Activated T-helper 17 cell treated with anti-CD3 and anti-CD28 coated beads, Interleukin-2, amount 50 U/mL, for 72 hours (primary cell): ENCODE results near the gene RDH13. TPM values are rescaled to one million over a fixed set of nuclear protein-coding genes. Genes with fewer than 3 reads are reported as not detected.
A peak's percentile ranks its signal among the peaks of the same experiment; 100 is the strongest.
"Not testable (repeated sequence)": the region's sequence is repeated elsewhere in the genome, so short reads cannot be mapped to it uniquely, and the experiment has no call there.

Experiments used
- ATAC-seq: fragments of 150-1000 bp; cut with Tn5 transposase; replicated peaks from 2 replicates; pipeline ENCODE4 v1.10.0; 2021; ENCODE audit warnings: mild to moderate bottlenecking, moderate library complexity
- H3K27ac Mint-ChIP-seq: one replicate; pipeline ENCODE4 v1.8.0; 2022; ENCODE audit warnings: mixed read lengths
- H3K27me3 Mint-ChIP-seq: one replicate; pipeline ENCODE4 v1.8.0; 2022; ENCODE audit warnings: mixed read lengths
- H3K36me3 Mint-ChIP-seq: one replicate; pipeline ENCODE4 v1.8.0; 2022; ENCODE audit warnings: low read depth, mild to moderate bottlenecking, mixed read lengths
- H3K4me1 Mint-ChIP-seq: one replicate; pipeline ENCODE4 v1.8.0; 2022; ENCODE audit warnings: mixed read lengths
- H3K4me3 Mint-ChIP-seq: one replicate; pipeline ENCODE4 v1.8.0; 2022; ENCODE audit warnings: mild to moderate bottlenecking, mixed read lengths
- H3K9me3 Mint-ChIP-seq: one replicate; pipeline ENCODE4 v1.8.0; 2022; ENCODE audit warnings: mixed read lengths
- total RNA-seq, 2 donors: library from RNA; stranded (reverse); gene quantifications; one replicate each; pipeline ENCODE4 v1.2.3, GENCODE V29; 2022

Gene RDH13
- total RNA-seq, 2 donors from 2014 or later, result 20.4 to 25.0 TPM

GRCh38 chr19:55050749-55051532, 12.0 kb downstream of the RDH13 start:
- no peaks in the 10 kb centered on the region for H3K9me3 Mint-ChIP-seq
- ATAC-seq, result no peak
- H3K4me1 Mint-ChIP-seq, result no peaks in the 10 kb centered on the region
- peaks cover 78% of the 10 kb centered on the region for H3K36me3 Mint-ChIP-seq
- no peaks in the 10 kb centered on the region for H3K27me3 Mint-ChIP-seq
- H3K27ac Mint-ChIP-seq, result no peak overlapping the region
- H3K4me3 Mint-ChIP-seq, result no peak overlapping the region

GRCh38 chr19:55048446-55048845, 14.5 kb downstream of the RDH13 start:
- H3K27ac Mint-ChIP-seq, result no peak overlapping the region
- ATAC-seq, result no peak
- no peaks in the 10 kb centered on the region for H3K27me3 Mint-ChIP-seq
- no peaks in the 10 kb centered on the region for H3K9me3 Mint-ChIP-seq
- H3K36me3 Mint-ChIP-seq, result peaks cover 76% of the 10 kb centered on the region
- H3K4me1 Mint-ChIP-seq, result no peaks in the 10 kb centered on the region
- H3K4me3 Mint-ChIP-seq, result no peak overlapping the region

- H3K36me3 Mint-ChIP-seq, result peaks cover 76% of the 10 kb centered on the region
- no peak for ATAC-seq
- H3K4me1 Mint-ChIP-seq, result no peaks in the 10 kb centered on the region
- no peaks in the 10 kb centered on the region for H3K27me3 Mint-ChIP-seq
- H3K27ac Mint-ChIP-seq, result no peak overlapping the region
- H3K9me3 Mint-ChIP-seq, result no peaks in the 10 kb centered on the region
- H3K4me3 Mint-ChIP-seq, result no peak overlapping the region
Observed at GRCh38 chr19:55047951-55048350, 15.0 kb downstream of the RDH13 start.

GRCh38 chr19:55046975-55047622, 15.8 kb downstream of the RDH13 start:
- H3K36me3 Mint-ChIP-seq, result peaks cover 78% of the 10 kb centered on the region
- ATAC-seq, result no peak

GRCh38 chr19:55044771-55045716, 17.9 kb downstream of the RDH13 start:
- Mint-ChIP-seq H3K4me1 (peaks cover 18% of the 10 kb centered on the region), H3K4me3 (no peak overlapping the region), H3K9me3 (no peaks in the 10 kb centered on the region), H3K27me3 (no peaks in the 10 kb centered on the region), H3K27ac (no peak overlapping the region), H3K36me3 (peaks cover 65% of the 10 kb centered on the region)
- no peak for ATAC-seq

More at GRCh38 chr19:55046975-55047622, 15.8 kb downstream of the RDH13 start:
- no peak overlapping the region for H3K27ac Mint-ChIP-seq
- no peaks in the 10 kb centered on the region for H3K27me3 Mint-ChIP-seq
- H3K4me1 Mint-ChIP-seq, result peaks cover 8% of the 10 kb centered on the region
- no peak overlapping the region for H3K4me3 Mint-ChIP-seq
- H3K9me3 Mint-ChIP-seq, result no peaks in the 10 kb centered on the region

- peaks cover 22% of the 10 kb centered on the region for H3K4me1 Mint-ChIP-seq
- no peak overlapping the region for H3K4me3 Mint-ChIP-seq
- H3K27ac Mint-ChIP-seq, result no peak overlapping the region
- H3K9me3 Mint-ChIP-seq, result no peaks in the 10 kb centered on the region
- H3K27me3 Mint-ChIP-seq, result no peaks in the 10 kb centered on the region
- no peak for ATAC-seq
- H3K36me3 Mint-ChIP-seq, result peaks cover 63% of the 10 kb centered on the region
Observed at GRCh38 chr19:55044286-55044685, 18.7 kb downstream of the RDH13 start.

- H3K27me3 Mint-ChIP-seq, result no peaks in the 10 kb centered on the region
- no peaks in the 10 kb centered on the region for H3K9me3 Mint-ChIP-seq
- H3K36me3 Mint-ChIP-seq, result peaks cover 50% of the 10 kb centered on the region
- peak overlapping the region; percentile 82 for H3K27ac Mint-ChIP-seq
- ATAC-seq, result no peak
- peak overlapping the region; percentile 78 for H3K4me3 Mint-ChIP-seq
- H3K4me1 Mint-ChIP-seq, result peaks cover 22% of the 10 kb centered on the region
Observed at GRCh38 chr19:55042688-55043087, 20.3 kb downstream of the RDH13 start.

- Mint-ChIP-seq H3K27ac (peak overlapping the region; percentile 82), H3K27me3 (no peaks in the 10 kb centered on the region), H3K4me1 (peaks cover 22% of the 10 kb centered on the region), H3K9me3 (no peaks in the 10 kb centered on the region), H3K36me3 (peaks cover 47% of the 10 kb centered on the region), H3K4me3 (peak overlapping the region; percentile 78)
- peak; percentile 58 for ATAC-seq
Observed at GRCh38 chr19:55042344-55042678, 20.6 kb downstream of the RDH13 start.

GRCh38 chr19:55041627-55042343, 21.2 kb downstream of the RDH13 start:
- peak overlapping the region; percentile 78 for H3K4me3 Mint-ChIP-seq
- peaks cover 22% of the 10 kb centered on the region for H3K4me1 Mint-ChIP-seq
- no peaks in the 10 kb centered on the region for H3K27me3 Mint-ChIP-seq
- ATAC-seq, result peak; percentile 79
- H3K9me3 Mint-ChIP-seq, result no peaks in the 10 kb centered on the region
- peaks cover 45% of the 10 kb centered on the region for H3K36me3 Mint-ChIP-seq
- H3K27ac Mint-ChIP-seq, result peak overlapping the region; percentile 82

GRCh38 chr19:55041244-55041626, 21.7 kb downstream of the RDH13 start:
- Mint-ChIP-seq H3K27ac (peak overlapping the region; percentile 82), H3K27me3 (no peaks in the 10 kb centered on the region), H3K4me1 (peaks cover 22% of the 10 kb centered on the region), H3K4me3 (peak overlapping the region; percentile 78), H3K36me3 (peaks cover 45% of the 10 kb centered on the region), H3K9me3 (no peaks in the 10 kb centered on the region)
- no peak for ATAC-seq

- not testable (repeated sequence) for ATAC-seq, H3K9me3 Mint-ChIP-seq, H3K4me3 Mint-ChIP-seq, H3K27me3 Mint-ChIP-seq, H3K27ac Mint-ChIP-seq
- Mint-ChIP-seq H3K4me1 (peaks cover 22% of the 10 kb centered on the region), H3K36me3 (peaks cover 42% of the 10 kb centered on the region)
Observed at GRCh38 chr19:55040654-55041053, 22.3 kb downstream of the RDH13 start.

- Mint-ChIP-seq H3K36me3 (peaks cover 13% of the 10 kb centered on the region), H3K4me1 (peaks cover 20% of the 10 kb centered on the region)
- H3K9me3 Mint-ChIP-seq, H3K27ac Mint-ChIP-seq, ATAC-seq, H3K27me3 Mint-ChIP-seq, H3K4me3 Mint-ChIP-seq: not testable (repeated sequence)
Observed at GRCh38 chr19:55037603-55038002, 25.3 kb downstream of the RDH13 start.

GRCh38 chr19:55036058-55036457, 26.9 kb downstream of the RDH13 start:
- Mint-ChIP-seq H3K36me3 (no peaks in the 10 kb centered on the region), H3K27me3 (no peaks in the 10 kb centered on the region), H3K9me3 (no peaks in the 10 kb centered on the region)

GRCh38 chr19:55034751-55035150, 28.2 kb downstream of the RDH13 start:
- Mint-ChIP-seq H3K36me3 (no peaks in the 10 kb centered on the region), H3K4me1 (peaks cover 3% of the 10 kb centered on the region), H3K4me3 (no peak overlapping the region), H3K27ac (no peak overlapping the region), H3K9me3 (no peaks in the 10 kb centered on the region), H3K27me3 (no peaks in the 10 kb centered on the region)
- ATAC-seq, result no peak

More at GRCh38 chr19:55036058-55036457, 26.9 kb downstream of the RDH13 start:
- Mint-ChIP-seq H3K4me1 (peaks cover 5% of the 10 kb centered on the region), H3K27ac (no peak overlapping the region), H3K4me3 (no peak overlapping the region)
- no peak for ATAC-seq
